NOMO-1 treated with DMSO at 0.1 percent for 48 hours (cell line): Measurements from ENCODE around the gene ATP5PB.

Experiments used
- DNase-seq: peaks from one replicate; lab custom pipeline; 2025; ENCODE audit not compliant: unreplicated experiment; lab: John Stamatoyannopoulos, UW

Gene ATP5PB

GRCh38 chr1:111505641-111506119 lies 56.4 kb downstream of the ATP5PB start:
- DNase-seq = peak; percentile 83

DNA sequence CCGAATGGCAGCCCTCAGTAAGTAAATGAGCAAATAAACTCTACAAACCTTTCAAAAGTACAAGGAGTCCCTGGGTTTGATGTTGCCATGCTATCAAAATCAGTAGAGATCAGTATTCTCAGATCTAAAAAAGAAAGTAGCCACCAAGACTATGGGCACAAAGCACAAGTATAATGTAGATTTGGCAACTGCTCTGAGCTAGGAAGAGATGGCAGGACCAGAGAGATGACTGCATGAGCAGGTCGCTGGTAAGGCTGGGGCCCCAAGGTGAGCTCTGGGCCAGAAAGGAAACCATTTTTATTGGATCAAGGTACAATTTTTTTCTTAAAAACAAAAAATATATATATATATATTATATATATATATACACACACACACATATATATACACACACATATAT lies 57.3 kb downstream of the ATP5PB start:
- DNase-seq = no peak

GRCh38 chr1:111507411-111508201 lies 58.3 kb downstream of the ATP5PB start:
- peak; percentile 99 for DNase-seq

GRCh38 chr1:111509997-111510375 lies 60.7 kb downstream of the ATP5PB start:
- DNase-seq = no peak

DNA sequence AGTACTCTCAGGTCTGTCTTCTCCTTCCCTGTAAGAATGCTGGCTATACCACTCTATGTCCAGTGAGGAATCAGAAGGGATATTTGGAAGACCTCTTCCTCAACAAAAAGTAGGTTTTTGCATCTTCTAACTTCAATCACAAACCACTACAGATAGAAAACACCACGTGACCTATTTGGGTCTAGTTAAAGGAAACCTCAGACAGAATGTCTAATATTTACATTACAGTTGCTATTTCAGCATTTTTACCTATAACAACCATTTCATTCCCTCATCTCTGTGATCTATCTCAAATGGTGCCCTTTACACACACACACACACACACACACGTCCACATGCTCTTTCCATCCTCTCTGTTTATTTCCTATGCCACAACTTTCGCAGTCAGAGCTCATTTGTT lies 62.1 kb downstream of the ATP5PB start:
- DNase-seq = no peak
